B cell (primary cell): Measurements from ENCODE around the gene ODF2L. TPM values are rescaled to one million over a fixed set of nuclear protein-coding genes. Genes with fewer than 3 reads are reported as not detected.

ENCODE experiments used
- ATAC-seq: fragments of 200-7000 bp; cut with Tn5 transposase; one replicate; pipeline ENCODE4 v1.10.0; 2021; ENCODE audit warnings: low read depth, mild to moderate bottlenecking, moderate number of reproducible peaks, moderate library complexity
- CTCF ChIA-PET: fragments of 350-600 bp; sonication (Branson Sonifier 250); formaldehyde crosslinking; loops from one replicate; lab custom pipeline; 2021; ENCODE audit warnings: antibody characterized with exemption, inconsistent platforms; lab: Charles Lee
- POLR2A ChIA-PET: fragments of 350-600 bp; sonication (Branson Sonifier 250); formaldehyde crosslinking; loops from one replicate; lab custom pipeline; 2021; ENCODE audit warnings: antibody characterized with exemption; lab: Charles Lee
- DNase-seq: peaks from one replicate; pipeline ENCODE4 v3.0.0; 2013
- H2AFZ ChIP-seq: 2 replicates; pipeline ENCODE4 v1.6.1; 2012; ENCODE audit warnings: mild to moderate bottlenecking, low read depth, low read length; ENCODE audit not compliant: insufficient read depth, poor library complexity, severe bottlenecking
- H3K27ac ChIP-seq, 2 donors: 1 replicate in 1 of 2; 2 replicates in 1 of 2; pipeline ENCODE4 v1.5.1; 2012 to 2013; ENCODE audit warnings: low read length in 2 of 2, mild to moderate bottlenecking in 2 of 2, moderate library complexity in 1 of 2
- H3K27me3 ChIP-seq, 4 experiments: fragments of 200-600 bp in 1 of 4; sonication (generic) in 1 of 4; replicated peaks in 1 of 4; 1 replicate in 2 of 4; 2 replicates in 2 of 4; pipeline versions ENCODE4 v1.6.1 to v1.7.0; 2013 to 2016; ENCODE audit warnings: low read length in 3 of 4, mild to moderate bottlenecking in 2 of 4, mixed read lengths in 1 of 4, moderate library complexity in 1 of 4; ENCODE audit not compliant: insufficient read depth in 4 of 4, control insufficient read depth in 3 of 4; ENCODE audit errors: control extremely low read depth in 1 of 4
- H3K36me3 ChIP-seq, 2 experiments: replicated peaks in 1 of 2; 1 replicate in 1 of 2; 2 replicates in 1 of 2; pipeline versions ENCODE4 v1.6.1 to v1.7.1; 2013; ENCODE audit warnings: low read length in 1 of 2; ENCODE audit not compliant: insufficient read depth in 2 of 2, control insufficient read depth in 1 of 2; ENCODE audit errors: control extremely low read depth in 1 of 2, extremely low read depth in 1 of 2
- H3K4me1 ChIP-seq, 2 donors: fragments of 200-600 bp in 1 of 2; sonication (generic) in 1 of 2; 1 replicate in 1 of 2; 2 replicates in 1 of 2; pipeline versions ENCODE4 v1.5.1 to v1.6.1; 2013 to 2017; ENCODE audit warnings: low read length in 2 of 2; ENCODE audit not compliant: control insufficient read depth in 2 of 2, insufficient read depth in 2 of 2
- H3K4me2 ChIP-seq: replicated peaks from 2 replicates; pipeline ENCODE3; 2012; ENCODE audit warnings: mild to moderate bottlenecking, low read depth, low read length; ENCODE audit not compliant: poor library complexity, severe bottlenecking
- H3K4me3 ChIP-seq, 5 experiments: fragments of 200-600 bp in 1 of 5; sonication (generic) in 1 of 5; 1 replicate in 3 of 5; 2 replicates in 2 of 5; pipeline versions ENCODE4 v1.5.1 to v1.7.0; 2011 to 2016; ENCODE audit warnings: low read length in 4 of 5, mild to moderate bottlenecking in 4 of 5, low read depth in 2 of 5, control low read depth in 1 of 5, moderate library complexity in 1 of 5; ENCODE audit not compliant: insufficient read depth in 1 of 5; ENCODE audit errors: control extremely low read depth in 1 of 5, extremely low read depth in 1 of 5
- H3K79me2 ChIP-seq: fragments of 200-600 bp; sonication (generic); one replicate; pipeline ENCODE4 v1.6.0; 2016; ENCODE audit warnings: low read length; ENCODE audit not compliant: control insufficient read depth, insufficient read depth
- H3K9ac ChIP-seq: fragments of 200-600 bp; sonication (generic); 2 replicates; pipeline ENCODE4 v1.6.1; 2017; ENCODE audit warnings: mild to moderate bottlenecking, low read length, moderate library complexity
- H3K9me3 ChIP-seq, 3 donors: one replicate each; pipeline versions ENCODE4 v1.6.1 to v1.7.1; 2013; ENCODE audit warnings: low read length in 2 of 3; ENCODE audit not compliant: control insufficient read depth in 2 of 3, insufficient read depth in 1 of 3; ENCODE audit errors: control extremely low read depth in 1 of 3
- H4K20me1 ChIP-seq: 2 replicates; pipeline ENCODE4 v1.6.0; 2012; ENCODE audit warnings: mild to moderate bottlenecking, low read length; ENCODE audit not compliant: insufficient read depth, control insufficient read depth, poor library complexity, severe bottlenecking
- H3K27ac Mint-ChIP-seq: one replicate; pipeline ENCODE4 v1.8.0; 2021; ENCODE audit warnings: mixed read lengths
- H3K27me3 Mint-ChIP-seq: one replicate; pipeline ENCODE4 v1.8.0; 2021; ENCODE audit warnings: mixed read lengths
- H3K4me1 Mint-ChIP-seq: one replicate; pipeline ENCODE4 v1.8.0; 2021; ENCODE audit warnings: mixed read lengths
- H3K4me3 Mint-ChIP-seq: one replicate; pipeline ENCODE4 v1.8.0; 2021; ENCODE audit warnings: mixed read lengths
- H3K9me3 Mint-ChIP-seq: one replicate; pipeline ENCODE4 v1.8.0; 2022; ENCODE audit warnings: mixed read lengths; ENCODE audit not compliant: insufficient read depth
- EZH2 ChIP-seq: IDR thresholded peaks from 2 replicates; pipeline ENCODE4 v1.6.1; 2012; ENCODE audit warnings: borderline replicate concordance, low read depth, mild to moderate bottlenecking, moderate library complexity, low read length; ENCODE audit not compliant: insufficient read depth, poor library complexity, severe bottlenecking
- WGBS: methylation state at CpG from one replicate; pipeline ENCODE4 v1.1.5; 2013; ENCODE audit warnings: missing lambda C conversion rate; ENCODE audit not compliant: insufficient coverage; 5-methylcytosine and 5-hydroxymethylcytosine counted together
- intact Hi-C: fragments of 100-400 bp; cut with micrococcal nuclease; formaldehyde crosslinking; loops from one replicate; pipeline ENCODE4 v1.10.0; 2022
- polyA plus RNA-seq: library from polyadenylated mRNA; depleted of rRNA; stranded (reverse); fragments of >200 nt; gene quantifications from 2 replicates; pipeline ENCODE4 v1.2.3, GENCODE V29; 2012
- total RNA-seq, 2 donors: library from RNA; stranded (reverse); fragments of 120-200 nt in 1 of 2; gene quantifications; 1 replicate in 1 of 2; 2 replicates in 1 of 2; pipeline versions ENCODE4 v1.2.3 to v1.2.4, GENCODE V29; 2013 to 2022
- TF ChIP-seq, protein P1 (sequence below): fragments of 200-600 bp; IDR thresholded peaks from one replicate; pipeline ENCODE4 v1.8.0; 2022; ENCODE audit warnings: antibody characterized with exemption, mild to moderate bottlenecking

ODF2L gene
- total and polyA plus RNA-seq, 2 donors (not counting 1 experiment from before 2014, with no cell fraction given) = 13.0 to 61.3 TPM

DNA sequence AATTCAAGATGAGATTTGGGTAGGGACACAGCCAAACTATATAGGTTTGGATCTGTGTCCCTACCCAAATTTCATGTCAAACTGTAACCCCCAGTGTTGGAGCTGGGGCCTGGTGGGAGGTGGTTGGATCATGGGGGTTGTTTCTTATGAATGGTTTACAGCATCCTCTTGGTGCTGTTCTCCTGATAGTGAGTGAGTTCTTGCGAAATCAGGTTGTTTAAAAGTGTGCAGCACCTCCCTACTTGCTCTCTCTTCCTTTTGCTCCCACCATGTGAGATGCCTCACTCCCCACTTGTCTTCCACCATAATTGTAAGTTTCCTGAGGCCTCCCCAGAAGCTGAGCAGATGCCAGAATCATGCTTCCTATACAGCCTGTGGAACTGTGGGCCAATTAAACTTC is 17.3 kb downstream of the ODF2L start:
- ChIA-PET POLR2A (no interaction called here), CTCF (interaction anchor here (1.3 to 4.0 kb wide), 5 partner anchors 91 to 328 kb away, joined by 4 to 53 read pairs (median 28); no protein-coding TSS in a partner anchor)
- Histone ChIP-seq H3K79me2 (no peaks in the 10 kb centered on the region), H3K9ac (no peak overlapping the region), H3K27me3 (no peaks in the 10 kb centered on the region), H3K4me2 (no peak overlapping the region), H3K27ac (no peak overlapping the region), H3K4me1 (peaks cover 0 to 4% of the 10 kb centered on the region in 2 donors), H4K20me1 (no peaks in the 10 kb centered on the region), H3K36me3 (peaks cover 2 to 4% of the 10 kb centered on the region in 2 experiments), H3K4me3 (no peak overlapping the region), H3K9me3 (peaks cover 1 to 11% (median 9%) of the 10 kb centered on the region in 3 donors), H2AFZ (no peak overlapping the region)
- WGBS = no CpG with 5 or more reads among the region's 1 CpG
- H3K4me1 Mint-ChIP-seq = peaks cover 8% of the 10 kb centered on the region
- no peak overlapping the region for H3K27ac Mint-ChIP-seq
- TF ChIP-seq, protein P1, sequence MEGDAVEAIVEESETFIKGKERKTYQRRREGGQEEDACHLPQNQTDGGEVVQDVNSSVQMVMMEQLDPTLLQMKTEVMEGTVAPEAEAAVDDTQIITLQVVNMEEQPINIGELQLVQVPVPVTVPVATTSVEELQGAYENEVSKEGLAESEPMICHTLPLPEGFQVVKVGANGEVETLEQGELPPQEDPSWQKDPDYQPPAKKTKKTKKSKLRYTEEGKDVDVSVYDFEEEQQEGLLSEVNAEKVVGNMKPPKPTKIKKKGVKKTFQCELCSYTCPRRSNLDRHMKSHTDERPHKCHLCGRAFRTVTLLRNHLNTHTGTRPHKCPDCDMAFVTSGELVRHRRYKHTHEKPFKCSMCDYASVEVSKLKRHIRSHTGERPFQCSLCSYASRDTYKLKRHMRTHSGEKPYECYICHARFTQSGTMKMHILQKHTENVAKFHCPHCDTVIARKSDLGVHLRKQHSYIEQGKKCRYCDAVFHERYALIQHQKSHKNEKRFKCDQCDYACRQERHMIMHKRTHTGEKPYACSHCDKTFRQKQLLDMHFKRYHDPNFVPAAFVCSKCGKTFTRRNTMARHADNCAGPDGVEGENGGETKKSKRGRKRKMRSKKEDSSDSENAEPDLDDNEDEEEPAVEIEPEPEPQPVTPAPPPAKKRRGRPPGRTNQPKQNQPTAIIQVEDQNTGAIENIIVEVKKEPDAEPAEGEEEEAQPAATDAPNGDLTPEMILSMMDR = no peak
- no peak for TF ChIP-seq EZH2
- H3K4me3 Mint-ChIP-seq = no peak overlapping the region
- ATAC-seq (no peak), DNase-seq (no peak)
- intact Hi-C loops = no loop called here
- H3K27me3 Mint-ChIP-seq = no peaks in the 10 kb centered on the region
- H3K9me3 Mint-ChIP-seq = peaks cover 6% of the 10 kb centered on the region

DNA sequence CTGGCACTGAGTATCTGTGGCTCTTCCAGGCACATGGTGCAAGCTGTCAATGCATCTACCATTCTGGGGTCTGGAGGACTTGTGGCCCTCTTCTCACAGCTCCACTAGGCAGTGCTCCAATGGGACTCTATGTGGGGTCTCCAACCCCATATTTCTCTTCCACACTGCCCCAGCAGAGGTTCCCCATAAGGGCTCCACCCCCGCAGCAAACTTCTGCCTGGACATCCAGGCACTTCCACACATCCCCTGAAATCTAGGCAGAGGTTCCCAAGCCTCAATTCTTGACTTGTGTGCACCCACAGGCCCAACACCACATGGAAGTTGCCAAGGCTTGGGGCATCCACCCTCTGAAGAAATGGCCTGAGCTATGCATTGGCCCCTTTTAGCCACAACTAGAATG is 18.8 kb downstream of the ODF2L start:
- H3K4me3 Mint-ChIP-seq = no peak overlapping the region
- POLR2A ChIA-PET = no interaction called here
- 100% methylated on average over 1 of the region's 1 CpG for WGBS
- Histone ChIP-seq H3K27me3 (no peaks in the 10 kb centered on the region), H3K9me3 (peaks cover 1 to 11% (median 9%) of the 10 kb centered on the region in 3 donors), H3K36me3 (peaks cover 3 to 4% of the 10 kb centered on the region in 2 experiments), H3K79me2 (no peaks in the 10 kb centered on the region), H3K27ac (no peak overlapping the region), H3K4me3 (no peak overlapping the region), H3K9ac (no peak overlapping the region), H3K4me2 (no peak overlapping the region), H2AFZ (no peak overlapping the region), H3K4me1 (no peaks in the 10 kb centered on the region), H4K20me1 (no peaks in the 10 kb centered on the region)
- no peaks in the 10 kb centered on the region for H3K27me3 Mint-ChIP-seq
- TF ChIP-seq, protein P1 = no peak
- TF ChIP-seq EZH2 = no peak
- H3K9me3 Mint-ChIP-seq = peaks cover 6% of the 10 kb centered on the region
- CTCF ChIA-PET = interaction anchor here (1.1 to 4.0 kb wide), 2 partner anchors 16 to 129 kb away, joined by 3 to 53 read pairs; no protein-coding TSS in a partner anchor
- intact Hi-C loops = no loop called here
- H3K27ac Mint-ChIP-seq = no peak overlapping the region
- H3K4me1 Mint-ChIP-seq = peaks cover 3% of the 10 kb centered on the region
- ATAC-seq (no peak), DNase-seq (no peak)
